Keratinocyte (primary cell): ENCODE data around the gene HOXD10.
A peak's percentile ranks its signal among the peaks of the same experiment; 100 is the strongest.

ENCODE experiments used
- EZH2 ChIP-seq: IDR thresholded peaks from one replicate; pipeline ENCODE4 v1.6.1; 2012; ENCODE audit warnings: inconsistent platforms, mild to moderate bottlenecking, low read length, moderate library complexity
- TF ChIP-seq, protein P1 (sequence below), 3 experiments: IDR thresholded peaks in 1 of 3; conservative IDR thresholded peaks in 1 of 3; optimal IDR thresholded peaks in 1 of 3; 2 replicates in 2 of 3; 3 replicates in 1 of 3; pipeline versions ENCODE3 to v1.5.1; 2011; ENCODE audit warnings: low read length in 3 of 3, mild to moderate bottlenecking in 3 of 3, moderate library complexity in 2 of 3, control low read depth in 1 of 3, inconsistent platforms in 1 of 3; ENCODE audit not compliant: insufficient read depth in 2 of 3; ENCODE audit errors: extremely low read depth in 1 of 3

GRCh38 chr2:176072951-176073904, 43.4 kb upstream of the HOXD10 start:
- TF ChIP-seq, protein P1, sequence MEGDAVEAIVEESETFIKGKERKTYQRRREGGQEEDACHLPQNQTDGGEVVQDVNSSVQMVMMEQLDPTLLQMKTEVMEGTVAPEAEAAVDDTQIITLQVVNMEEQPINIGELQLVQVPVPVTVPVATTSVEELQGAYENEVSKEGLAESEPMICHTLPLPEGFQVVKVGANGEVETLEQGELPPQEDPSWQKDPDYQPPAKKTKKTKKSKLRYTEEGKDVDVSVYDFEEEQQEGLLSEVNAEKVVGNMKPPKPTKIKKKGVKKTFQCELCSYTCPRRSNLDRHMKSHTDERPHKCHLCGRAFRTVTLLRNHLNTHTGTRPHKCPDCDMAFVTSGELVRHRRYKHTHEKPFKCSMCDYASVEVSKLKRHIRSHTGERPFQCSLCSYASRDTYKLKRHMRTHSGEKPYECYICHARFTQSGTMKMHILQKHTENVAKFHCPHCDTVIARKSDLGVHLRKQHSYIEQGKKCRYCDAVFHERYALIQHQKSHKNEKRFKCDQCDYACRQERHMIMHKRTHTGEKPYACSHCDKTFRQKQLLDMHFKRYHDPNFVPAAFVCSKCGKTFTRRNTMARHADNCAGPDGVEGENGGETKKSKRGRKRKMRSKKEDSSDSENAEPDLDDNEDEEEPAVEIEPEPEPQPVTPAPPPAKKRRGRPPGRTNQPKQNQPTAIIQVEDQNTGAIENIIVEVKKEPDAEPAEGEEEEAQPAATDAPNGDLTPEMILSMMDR (optimal IDR thresholded peaks at IDR 0.05 in 1 of 3, IDR thresholded peaks at IDR 0.05 in 1 of 3, conservative IDR thresholded peaks at IDR 0.05 in 1 of 3; ENCODE audit: extremely low read depth in 1 of 3, insufficient read depth in 2 of 3, low read length in 3 of 3), result no peak
- TF ChIP-seq EZH2, result peak; percentile 79
